HG02763 (cell line): Measurements from ENCODE around the gene STARD7.

Source experiments
- ATAC-seq: cut with Tn5 transposase; IDR thresholded peaks from one replicate; pipeline ENCODE4 v1.9.1; 2021; ENCODE audit warnings: mild to moderate bottlenecking, moderate library complexity; ENCODE audit not compliant: unreplicated experiment

Gene STARD7

GRCh38 chr2:96201338-96201737, 7.3 kb downstream of the STARD7 start:
- ATAC-seq = no peak

GRCh38 chr2:96198921-96199320, 9.7 kb downstream of the STARD7 start:
- no peak for ATAC-seq

- ATAC-seq = no peak
These were observed 10.9 kb downstream of the STARD7 start for GRCh38 chr2:96197546-96198255.

GRCh38 chr2:96195410-96196066, 13.1 kb downstream of the STARD7 start:
- no peak for ATAC-seq

- ATAC-seq = no peak
These were observed 16.5 kb downstream of the STARD7 start for GRCh38 chr2:96191937-96192670.

GRCh38 chr2:96188821-96189526, 19.7 kb downstream of the STARD7 start:
- no peak for ATAC-seq

- ATAC-seq = no peak
These were observed 22.1 kb downstream of the STARD7 start for GRCh38 chr2:96186562-96186961.

GRCh38 chr2:96185516-96185915, 23.1 kb downstream of the STARD7 start:
- ATAC-seq = no peak

GRCh38 chr2:96184989-96185388, 23.6 kb downstream of the STARD7 start:
- no peak for ATAC-seq

GRCh38 chr2:96184188-96184587, 24.4 kb downstream of the STARD7 start:
- no peak for ATAC-seq

GRCh38 chr2:96181529-96181928, 27.1 kb downstream of the STARD7 start:
- ATAC-seq = no peak

GRCh38 chr2:96180521-96180920, 28.1 kb downstream of the STARD7 start:
- ATAC-seq = no peak

GRCh38 chr2:96180002-96180401, 28.6 kb downstream of the STARD7 start:
- ATAC-seq = no peak

GRCh38 chr2:96176661-96177060, 32.0 kb downstream of the STARD7 start:
- no peak for ATAC-seq

- ATAC-seq = no peak
These were observed 32.7 kb downstream of the STARD7 start for GRCh38 chr2:96175951-96176350.

GRCh38 chr2:96174251-96175144, 34.1 kb downstream of the STARD7 start:
- ATAC-seq = peak; percentile 83

- ATAC-seq = no peak
These were observed 36.8 kb downstream of the STARD7 start for GRCh38 chr2:96171831-96172230.

GRCh38 chr2:96170626-96171025, 38.0 kb downstream of the STARD7 start:
- ATAC-seq = no peak

GRCh38 chr2:96169868-96170507, 38.6 kb downstream of the STARD7 start:
- no peak for ATAC-seq
